Peyer's patch (tissue), 4 donors: ENCODE data around the gene GMPR2.
"Not testable (repeated sequence)": the region's sequence is repeated elsewhere in the genome, so short reads cannot be mapped to it uniquely, and the experiment has no call there.

Experiments used
- CTCF ChIP-seq, 6 experiments: fragments of 450-650 bp in 4 of 6; fragments of 200-600 bp in 2 of 6; sonication (generic) in 1 of 6; IDR thresholded peaks; one replicate each; pipeline ENCODE4 v1.5.1; 2017 to 2019; ENCODE audit warnings: antibody characterized with exemption in 6 of 6, mild to moderate bottlenecking in 3 of 6, moderate library complexity in 1 of 6
- POLR2A ChIP-seq, 2 donors: fragments of 450-650 bp; IDR thresholded peaks; one replicate each; pipeline ENCODE4 v1.5.1; 2017; ENCODE audit warnings: antibody characterized with exemption in 2 of 2, mild to moderate bottlenecking in 2 of 2, moderate library complexity in 2 of 2

- not testable (repeated sequence) for TF ChIP-seq CTCF, POLR2A (IDR thresholded peaks at IDR 0.05)
Observed at GRCh38 chr14:24245350-24245749, 12.6 kb downstream of the GMPR2 start.
